Right lobe of liver (tissue), 4 donors: Measurements from ENCODE around the gene TMEM140.

Experiments
- CTCF ChIP-seq, 4 donors: fragments of 200-600 bp in 3 of 4; fragments of 450-650 bp in 1 of 4; IDR thresholded peaks; one replicate each; pipeline versions ENCODE4 v1.5.1 to v1.8.0; 2016 to 2022; ENCODE audit warnings: antibody characterized with exemption in 4 of 4, mild to moderate bottlenecking in 2 of 4
- POLR2A ChIP-seq: fragments of 450-650 bp; IDR thresholded peaks from one replicate; pipeline ENCODE4 v1.6.1; 2017; ENCODE audit warnings: antibody characterized with exemption, mild to moderate bottlenecking
- donor health status: DM: no; HTN: no; CAD: no.
- donor health status: DM: no; HTN: no; CAD: no.
- donor health status: DM: no; HTN: yes; CAD: no.

- TF ChIP-seq CTCF (IDR thresholded peaks at IDR 0.05), result peak in 3 of 4 donors; percentile 6 to 20 (median 9)
- no peak for TF ChIP-seq POLR2A
These were observed 16.6 kb downstream of the TMEM140 start for GRCh38 chr7:135164357-135165061.
